GM12874 (cell line): Measurements from ENCODE around the gene IL4R.

Source experiments
- TF ChIP-seq, protein P1 (sequence below): IDR thresholded peaks from 2 replicates; pipeline ENCODE4 v1.5.1; 2011; ENCODE audit warnings: low read depth, mild to moderate bottlenecking, control low read depth, low read length, moderate library complexity; ENCODE audit not compliant: insufficient read depth

Gene IL4R

DNA sequence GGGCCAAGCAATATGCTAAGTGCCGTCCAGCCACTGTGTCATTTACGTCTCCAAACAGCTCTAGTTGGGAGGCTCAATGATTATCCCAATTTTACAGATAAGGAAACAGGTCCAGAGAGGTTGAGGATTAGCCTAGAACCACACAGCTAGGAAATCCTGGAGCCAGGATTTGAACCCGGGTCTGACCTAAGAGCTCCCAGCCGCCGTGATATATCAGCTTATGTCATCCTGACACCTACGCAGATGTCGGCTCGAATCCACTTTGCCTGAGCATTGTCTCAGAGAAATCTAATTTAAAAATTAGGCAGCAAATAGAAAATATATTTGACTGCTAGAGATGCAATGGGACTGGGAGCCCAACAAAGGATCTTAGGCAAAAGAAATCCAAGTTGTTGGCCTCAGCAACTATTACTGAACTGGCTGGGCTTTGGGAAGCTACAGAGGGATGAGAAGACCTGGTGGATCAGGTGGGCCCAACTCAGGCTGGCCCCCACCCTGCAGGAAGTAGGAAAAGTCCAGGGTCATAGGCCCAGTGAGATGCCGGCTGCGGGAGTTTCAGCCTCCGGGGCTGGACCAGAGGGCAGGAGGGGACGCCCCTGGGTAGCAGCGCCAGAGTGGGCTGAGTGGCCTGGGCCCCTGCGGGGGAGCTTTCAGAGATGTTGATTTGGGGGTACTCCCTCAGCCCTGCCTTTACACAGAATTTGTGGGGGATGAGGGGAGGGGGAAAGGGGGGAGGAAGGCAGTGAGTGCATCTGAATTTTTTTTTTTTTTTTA, 53.1 kb downstream of the IL4R start:
- TF ChIP-seq, protein P1, sequence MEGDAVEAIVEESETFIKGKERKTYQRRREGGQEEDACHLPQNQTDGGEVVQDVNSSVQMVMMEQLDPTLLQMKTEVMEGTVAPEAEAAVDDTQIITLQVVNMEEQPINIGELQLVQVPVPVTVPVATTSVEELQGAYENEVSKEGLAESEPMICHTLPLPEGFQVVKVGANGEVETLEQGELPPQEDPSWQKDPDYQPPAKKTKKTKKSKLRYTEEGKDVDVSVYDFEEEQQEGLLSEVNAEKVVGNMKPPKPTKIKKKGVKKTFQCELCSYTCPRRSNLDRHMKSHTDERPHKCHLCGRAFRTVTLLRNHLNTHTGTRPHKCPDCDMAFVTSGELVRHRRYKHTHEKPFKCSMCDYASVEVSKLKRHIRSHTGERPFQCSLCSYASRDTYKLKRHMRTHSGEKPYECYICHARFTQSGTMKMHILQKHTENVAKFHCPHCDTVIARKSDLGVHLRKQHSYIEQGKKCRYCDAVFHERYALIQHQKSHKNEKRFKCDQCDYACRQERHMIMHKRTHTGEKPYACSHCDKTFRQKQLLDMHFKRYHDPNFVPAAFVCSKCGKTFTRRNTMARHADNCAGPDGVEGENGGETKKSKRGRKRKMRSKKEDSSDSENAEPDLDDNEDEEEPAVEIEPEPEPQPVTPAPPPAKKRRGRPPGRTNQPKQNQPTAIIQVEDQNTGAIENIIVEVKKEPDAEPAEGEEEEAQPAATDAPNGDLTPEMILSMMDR = no peak

DNA sequence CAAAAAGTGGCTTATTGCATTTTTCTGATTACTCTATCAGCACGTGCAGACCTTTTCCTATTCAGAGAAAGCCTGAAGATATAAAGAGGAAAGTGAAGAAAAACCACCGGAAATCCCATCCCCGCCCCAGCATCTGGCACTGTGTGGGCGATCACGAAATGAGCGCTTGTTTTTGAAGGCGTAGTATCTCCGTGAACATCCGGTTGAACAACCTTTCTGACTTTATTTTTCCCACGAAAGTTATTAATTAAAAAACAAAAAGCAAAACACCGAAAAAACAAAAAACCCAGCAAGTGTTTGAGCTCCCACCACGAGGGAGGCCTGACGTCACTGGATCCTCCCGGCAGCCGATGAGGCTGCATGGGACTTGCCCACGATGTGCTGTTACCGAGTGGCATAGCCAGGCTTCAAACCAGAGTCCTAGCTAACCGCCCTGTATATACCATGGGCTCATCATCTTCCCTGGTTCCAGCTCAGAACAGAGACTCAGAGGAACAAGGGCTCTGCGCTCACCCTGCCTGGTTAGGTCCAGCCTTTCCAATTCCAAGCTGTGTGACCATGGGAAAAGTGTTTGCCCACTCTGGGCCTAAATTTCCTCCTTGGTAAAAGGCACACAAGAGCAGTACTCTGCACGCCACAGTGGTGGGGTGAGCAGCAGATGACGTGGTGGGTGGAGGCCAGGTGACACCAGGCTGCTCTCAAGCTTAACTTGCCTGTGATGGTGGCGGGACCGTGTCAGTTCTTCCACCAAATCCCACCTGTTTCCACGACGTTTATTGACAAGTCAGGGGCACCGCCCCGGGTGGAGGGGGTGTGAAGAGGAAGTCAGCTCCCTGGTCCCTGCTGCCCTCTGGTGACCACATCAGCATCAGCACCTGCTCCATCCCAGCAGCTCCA, 53.9 kb downstream of the IL4R start:
- TF ChIP-seq, protein P1 = peak; percentile 86

DNA sequence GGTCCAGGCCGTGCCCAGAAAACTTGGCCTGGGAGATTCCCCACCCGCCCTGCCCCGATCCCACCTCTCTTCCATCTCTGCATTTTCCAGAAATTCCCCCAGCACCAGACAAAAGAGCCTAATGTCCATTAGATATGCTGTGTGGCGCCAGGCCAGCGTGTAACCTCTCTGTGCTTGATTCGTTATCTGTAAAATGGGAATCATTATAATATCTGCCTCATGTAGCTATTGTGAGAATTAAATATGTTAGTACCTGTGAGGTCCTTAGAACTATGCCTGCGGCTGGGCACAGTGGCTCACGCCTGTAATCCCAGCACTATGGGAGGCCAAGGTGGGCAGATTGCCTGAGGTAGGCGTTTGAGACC, 54.6 kb downstream of the IL4R start:
- TF ChIP-seq, protein P1 = no peak

DNA sequence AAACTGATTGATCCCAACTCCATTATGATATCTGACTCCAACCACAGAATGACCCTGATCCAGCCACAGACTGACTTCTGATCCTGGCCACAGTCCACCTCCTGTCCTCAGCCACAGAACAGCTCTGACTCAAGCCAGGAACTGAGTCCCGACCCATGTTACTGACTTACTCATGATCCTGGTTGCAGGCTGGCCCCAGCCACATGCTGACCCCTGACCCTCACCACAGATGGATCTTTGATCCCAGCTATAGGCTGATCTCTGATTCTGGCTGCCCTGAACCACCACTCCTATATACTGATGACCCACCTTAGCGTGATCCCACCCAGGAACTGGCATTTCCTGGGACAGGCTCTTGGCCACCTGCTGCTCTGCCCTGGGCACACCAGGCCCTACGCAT, 56.0 kb downstream of the IL4R start:
- TF ChIP-seq, protein P1 = no peak

DNA sequence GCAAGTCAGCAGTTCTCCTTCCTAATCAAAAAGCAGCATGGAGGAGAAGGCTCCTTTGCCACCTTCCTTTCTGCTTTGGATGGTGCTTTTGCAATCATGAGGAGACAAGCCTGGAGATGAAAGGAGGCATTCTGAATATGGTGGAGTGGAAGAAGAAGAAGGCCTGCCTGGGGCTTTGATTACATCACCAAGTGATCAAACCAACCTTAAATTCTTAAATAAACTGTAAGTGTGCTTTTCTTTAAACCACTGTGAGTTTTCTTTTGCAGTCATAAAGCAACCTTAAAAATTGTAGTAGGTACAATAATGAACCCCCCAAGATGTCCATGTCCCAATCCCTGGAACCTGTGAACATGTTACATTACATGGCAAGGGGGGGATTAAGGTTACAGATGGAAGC, 56.5 kb downstream of the IL4R start:
- TF ChIP-seq, protein P1 = no peak

DNA sequence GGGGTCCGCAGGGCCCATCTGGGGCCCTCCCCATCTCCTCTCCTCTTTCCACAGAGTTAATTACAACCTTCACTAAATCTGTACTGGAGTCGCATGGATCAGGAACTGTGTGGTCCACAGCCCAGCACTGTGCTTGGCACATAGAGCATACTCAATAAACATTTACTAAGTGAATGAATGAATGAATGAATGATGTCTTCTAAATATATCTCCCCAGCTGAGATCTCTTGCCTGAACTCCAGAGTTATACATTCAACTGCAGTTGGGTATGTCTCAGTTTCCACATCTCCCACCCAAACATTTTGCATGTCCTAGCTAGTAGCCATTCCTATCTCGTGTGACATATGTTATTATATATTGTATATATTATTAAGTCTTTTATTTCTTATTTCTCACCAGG, 59.5 kb downstream of the IL4R start:
- TF ChIP-seq, protein P1 = no peak

DNA sequence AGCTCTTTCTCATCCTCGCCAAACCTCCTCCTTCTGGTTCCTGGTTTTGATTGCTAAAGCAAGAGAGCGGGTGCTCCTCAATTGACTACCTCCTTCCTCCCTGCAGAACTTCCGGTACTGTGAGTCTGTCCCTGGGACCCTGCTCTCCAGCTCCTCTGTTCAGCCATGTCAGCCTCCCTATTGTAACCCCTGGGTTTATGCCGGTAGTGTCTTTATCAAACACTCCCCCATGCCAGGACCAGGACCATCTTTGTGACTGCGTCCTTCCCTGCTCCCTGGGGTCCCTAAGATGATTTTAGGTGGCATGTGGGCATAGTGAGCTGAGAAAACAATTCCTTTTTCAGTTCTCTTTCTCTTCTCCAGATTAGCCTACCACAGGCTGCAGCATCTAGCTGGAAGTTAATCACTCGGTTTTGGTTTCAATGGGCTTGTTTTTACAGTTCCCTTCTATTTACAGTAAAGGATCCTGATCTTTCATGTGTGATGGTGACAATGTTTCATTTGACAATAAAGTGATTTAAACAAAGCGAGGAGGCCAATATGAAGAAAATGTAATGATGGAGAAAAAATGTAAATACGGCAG, 60.5 kb downstream of the IL4R start:
- TF ChIP-seq, protein P1 = no peak
